WERI-Rb-1 (cell line): Measurements from ENCODE around the gene SETD2.
"Not testable (repeated sequence)": the region's sequence is repeated elsewhere in the genome, so short reads cannot be mapped to it uniquely, and the experiment has no call there.

Source experiments
- DNase-seq: peaks from one replicate; pipeline ENCODE4 v3.0.0-alpha.2; 2020
- H3K27ac ChIP-seq: fragments of 250-450 bp; sonication (Bioruptor Pico); 2 replicates; pipeline ENCODE4 v1.5.1; 2020; ENCODE audit warnings: mild to moderate bottlenecking, moderate library complexity
- H3K27me3 ChIP-seq: fragments of 250-450 bp; sonication (Bioruptor Pico); 2 replicates; pipeline ENCODE4 v1.5.1; 2021; ENCODE audit warnings: mild to moderate bottlenecking, low read depth, moderate library complexity; ENCODE audit not compliant: insufficient read depth, severe bottlenecking
- H3K36me3 ChIP-seq: fragments of 250-450 bp; sonication (Bioruptor Pico); 2 replicates; pipeline ENCODE4 v1.5.1; 2020; ENCODE audit warnings: mild to moderate bottlenecking, moderate library complexity
- H3K4me3 ChIP-seq: 2 replicates; pipeline ENCODE4 v1.5.1; 2011; ENCODE audit warnings: low read depth, mild to moderate bottlenecking, control low read depth, low read length
- H3K9me3 ChIP-seq: fragments of 250-450 bp; sonication (Bioruptor Pico); 2 replicates; pipeline ENCODE4 v1.5.1; 2021; ENCODE audit warnings: mild to moderate bottlenecking, moderate library complexity; ENCODE audit not compliant: severe bottlenecking
- TF ChIP-seq, protein P1 (sequence below): IDR thresholded peaks from 2 replicates; pipeline ENCODE4 v1.5.1; 2011; ENCODE audit warnings: low read depth, mild to moderate bottlenecking, control low read depth, inconsistent platforms, low read length

SETD2 gene

DNA sequence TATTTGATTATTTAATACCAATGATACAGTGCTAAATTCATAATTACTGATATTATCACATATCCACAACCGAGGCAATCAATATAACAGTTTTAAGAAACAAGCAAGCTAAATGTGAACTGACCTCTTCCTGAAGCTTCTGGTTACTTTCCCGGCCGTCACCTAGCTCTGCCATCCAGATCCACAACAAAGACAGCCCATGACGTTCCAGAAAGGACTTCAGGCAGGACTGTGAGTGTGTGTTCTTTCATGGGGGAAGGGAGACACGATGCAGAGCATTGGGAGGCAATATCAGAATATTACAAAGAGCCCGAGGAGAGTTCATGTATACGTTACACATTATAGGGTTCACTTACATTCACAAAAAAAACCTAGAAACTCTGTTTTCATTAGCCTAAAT, 77.8 kb downstream of the SETD2 start:
- no peak overlapping the region for H3K4me3 ChIP-seq
- peaks cover 64% of the 10 kb centered on the region for H3K36me3 ChIP-seq
- TF ChIP-seq, protein P1, sequence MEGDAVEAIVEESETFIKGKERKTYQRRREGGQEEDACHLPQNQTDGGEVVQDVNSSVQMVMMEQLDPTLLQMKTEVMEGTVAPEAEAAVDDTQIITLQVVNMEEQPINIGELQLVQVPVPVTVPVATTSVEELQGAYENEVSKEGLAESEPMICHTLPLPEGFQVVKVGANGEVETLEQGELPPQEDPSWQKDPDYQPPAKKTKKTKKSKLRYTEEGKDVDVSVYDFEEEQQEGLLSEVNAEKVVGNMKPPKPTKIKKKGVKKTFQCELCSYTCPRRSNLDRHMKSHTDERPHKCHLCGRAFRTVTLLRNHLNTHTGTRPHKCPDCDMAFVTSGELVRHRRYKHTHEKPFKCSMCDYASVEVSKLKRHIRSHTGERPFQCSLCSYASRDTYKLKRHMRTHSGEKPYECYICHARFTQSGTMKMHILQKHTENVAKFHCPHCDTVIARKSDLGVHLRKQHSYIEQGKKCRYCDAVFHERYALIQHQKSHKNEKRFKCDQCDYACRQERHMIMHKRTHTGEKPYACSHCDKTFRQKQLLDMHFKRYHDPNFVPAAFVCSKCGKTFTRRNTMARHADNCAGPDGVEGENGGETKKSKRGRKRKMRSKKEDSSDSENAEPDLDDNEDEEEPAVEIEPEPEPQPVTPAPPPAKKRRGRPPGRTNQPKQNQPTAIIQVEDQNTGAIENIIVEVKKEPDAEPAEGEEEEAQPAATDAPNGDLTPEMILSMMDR: no peak
- no peak for DNase-seq
- H3K27me3 ChIP-seq: no peaks in the 10 kb centered on the region
- no peaks in the 10 kb centered on the region for H3K9me3 ChIP-seq
- no peak overlapping the region for H3K27ac ChIP-seq

- no peak for DNase-seq
- Histone ChIP-seq H3K27ac (no peak overlapping the region), H3K27me3 (no peaks in the 10 kb centered on the region), H3K9me3 (no peaks in the 10 kb centered on the region), H3K36me3 (peaks cover 76% of the 10 kb centered on the region), H3K4me3 (no peak overlapping the region)
- TF ChIP-seq, protein P1: no peak
These were observed 80.1 kb downstream of the SETD2 start for GRCh38 chr3:47083786-47084185.

GRCh38 chr3:47082519-47082918, 81.4 kb downstream of the SETD2 start:
- no peak for DNase-seq
- H3K27me3 ChIP-seq: no peaks in the 10 kb centered on the region
- H3K4me3 ChIP-seq: no peak overlapping the region
- TF ChIP-seq, protein P1: no peak
- peaks cover 67% of the 10 kb centered on the region for H3K36me3 ChIP-seq
- H3K9me3 ChIP-seq: no peaks in the 10 kb centered on the region
- no peak overlapping the region for H3K27ac ChIP-seq

DNA sequence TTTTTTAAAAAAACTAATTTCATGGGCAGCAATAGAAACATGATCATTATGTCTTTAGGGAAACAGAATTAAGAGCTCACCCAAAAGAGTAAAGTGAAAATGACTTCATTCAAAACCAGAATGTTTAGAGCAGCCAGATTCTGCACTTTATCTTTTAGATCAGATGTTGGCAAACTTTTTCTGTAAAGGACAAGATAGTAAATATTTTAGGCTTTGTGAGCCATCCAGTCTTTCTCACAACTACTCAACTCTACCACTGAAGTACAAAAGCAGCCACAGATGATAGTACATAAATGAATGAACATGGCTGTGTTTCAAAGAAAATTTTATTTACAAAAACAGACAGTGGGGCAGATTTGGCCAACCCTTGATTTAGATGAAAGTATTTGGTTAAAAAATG, 84.5 kb downstream of the SETD2 start:
- H3K27me3 ChIP-seq: no peaks in the 10 kb centered on the region
- TF ChIP-seq, protein P1: no peak
- H3K4me3 ChIP-seq: no peak overlapping the region
- no peaks in the 10 kb centered on the region for H3K9me3 ChIP-seq
- H3K27ac ChIP-seq: no peak overlapping the region
- DNase-seq: no peak
- peaks cover 65% of the 10 kb centered on the region for H3K36me3 ChIP-seq

DNA sequence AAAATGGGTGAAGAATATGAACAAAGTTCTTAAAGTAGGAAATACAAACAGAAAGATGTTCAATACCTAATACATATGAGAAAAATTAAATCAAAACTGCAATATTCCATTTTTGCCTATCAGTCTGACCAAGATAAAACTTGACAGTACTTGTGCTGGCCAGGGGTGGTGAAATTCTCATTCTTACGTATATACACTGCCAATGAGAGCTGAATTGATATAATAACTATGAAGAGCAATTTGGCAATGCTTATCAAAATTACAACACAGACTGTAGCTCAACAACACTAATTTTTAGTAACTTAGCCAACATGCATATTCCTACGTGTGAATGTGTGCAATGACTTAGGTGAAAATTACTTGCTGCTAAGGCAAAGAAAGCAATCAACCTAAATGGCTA, 90.2 kb downstream of the SETD2 start:
- no peak overlapping the region for H3K4me3 ChIP-seq
- H3K36me3 ChIP-seq: peaks cover 32% of the 10 kb centered on the region
- H3K27ac ChIP-seq: no peak overlapping the region
- no peaks in the 10 kb centered on the region for H3K27me3 ChIP-seq
- H3K9me3 ChIP-seq: no peaks in the 10 kb centered on the region
- TF ChIP-seq, protein P1: no peak
- DNase-seq: no peak

GRCh38 chr3:47070770-47071169, 93.1 kb downstream of the SETD2 start:
- H3K27me3 ChIP-seq: no peaks in the 10 kb centered on the region
- H3K4me3 ChIP-seq: no peak overlapping the region
- H3K27ac ChIP-seq: no peak overlapping the region
- peaks cover 31% of the 10 kb centered on the region for H3K36me3 ChIP-seq
- DNase-seq: no peak
- no peaks in the 10 kb centered on the region for H3K9me3 ChIP-seq
- TF ChIP-seq, protein P1: no peak

DNA sequence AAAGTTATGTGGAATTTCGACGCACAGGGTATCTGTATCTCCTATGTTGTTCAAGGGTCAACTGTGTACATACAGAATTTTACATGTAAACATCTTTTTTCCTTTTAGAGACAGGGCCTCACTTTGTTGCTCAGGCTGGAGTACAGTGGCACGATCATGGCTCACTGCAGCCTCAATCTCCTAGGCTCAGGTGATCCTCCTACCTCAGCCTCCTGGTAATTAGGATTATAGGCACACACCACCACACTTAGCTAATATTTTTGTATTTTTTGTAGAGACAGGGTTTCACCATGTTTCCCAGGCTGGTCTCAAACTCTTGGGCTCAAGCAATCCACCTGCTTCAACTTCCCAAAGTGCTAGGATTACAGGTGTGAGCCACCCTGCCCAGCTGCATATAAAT, 97.7 kb downstream of the SETD2 start:
- DNase-seq, H3K27ac ChIP-seq, H3K27me3 ChIP-seq, H3K4me3 ChIP-seq, H3K9me3 ChIP-seq: not testable (repeated sequence)
- H3K36me3 ChIP-seq: peaks cover 45% of the 10 kb centered on the region
